A673 (cell line): Measurements from ENCODE around the gene CCL25. TPM values are rescaled to one million over a fixed set of nuclear protein-coding genes. Genes with fewer than 3 reads are reported as not detected.
"Not testable (repeated sequence)": the region's sequence is repeated elsewhere in the genome, so short reads cannot be mapped to it uniquely, and the experiment has no call there.

Experiments
- BruUV-seq: library from RNA; stranded (reverse); fragments of 400-500 nt; replicated peaks from 2 replicates; lab custom pipeline; 2021; lab: Mats Ljungman, UMichigan
- CTCF ChIA-PET: fragments of 300-600 bp; sonication (Branson Sonifier 250); formaldehyde crosslinking; loops from one replicate; lab custom pipeline; 2022; ENCODE audit warnings: antibody characterized with exemption; lab: Charles Lee
- POLR2A ChIA-PET: fragments of 300-600 bp; sonication (Branson Sonifier 250); formaldehyde crosslinking; loops from one replicate; lab custom pipeline; 2022; ENCODE audit warnings: antibody characterized with exemption; ENCODE audit not compliant: low non-redundant PET; lab: Charles Lee
- DNase-seq: peaks from one replicate; pipeline ENCODE4 v3.0.0-alpha.2; 2015; ENCODE audit warnings: low spot score
- H3K27ac ChIP-seq: fragments of 200-600 bp; sonication (generic); 2 replicates; pipeline ENCODE4 v1.5.1; 2016; ENCODE audit warnings: mixed run types, low read depth, mild to moderate bottlenecking, mixed read lengths, antibody characterized with exemption, low read length; ENCODE audit not compliant: poor library complexity, severe bottlenecking
- H3K27me3 ChIP-seq: fragments of 200-600 bp; sonication (generic); replicated peaks from 2 replicates; pipeline ENCODE4 v1.6.1; 2017; ENCODE audit warnings: mixed run types, low read depth, mild to moderate bottlenecking, mixed read lengths, antibody characterized with exemption, low read length; ENCODE audit not compliant: insufficient read depth, poor library complexity
- H3K36me3 ChIP-seq: fragments of 200-600 bp; sonication (generic); 2 replicates; pipeline ENCODE4 v1.6.1; 2016; ENCODE audit warnings: mixed run types, mild to moderate bottlenecking, mixed read lengths, antibody characterized with exemption, low read length; ENCODE audit not compliant: insufficient read depth, poor library complexity, severe bottlenecking
- H3K4me1 ChIP-seq: fragments of 200-600 bp; sonication (generic); 2 replicates; pipeline ENCODE4 v1.6.1; 2017; ENCODE audit warnings: mixed run types, mild to moderate bottlenecking, mixed read lengths, antibody characterized with exemption, low read length; ENCODE audit not compliant: insufficient read depth, poor library complexity, severe bottlenecking
- H3K4me3 ChIP-seq: fragments of 200-600 bp; sonication (generic); 2 replicates; pipeline ENCODE4 v1.5.1; 2016; ENCODE audit warnings: low read depth, mixed run types, mild to moderate bottlenecking, mixed read lengths, low read length; ENCODE audit not compliant: poor library complexity, severe bottlenecking
- H3K9me3 ChIP-seq: fragments of 200-600 bp; sonication (generic); 2 replicates; pipeline ENCODE4 v1.6.1; 2016; ENCODE audit warnings: mixed run types, low read depth, mild to moderate bottlenecking, mixed read lengths, antibody characterized with exemption, low read length; ENCODE audit not compliant: poor library complexity, severe bottlenecking
- CTCF ChIP-seq: fragments of 300-800, 200-600 bp; sonication (generic); conservative IDR thresholded peaks from 2 replicates; pipeline ENCODE4 v1.5.1; 2017; ENCODE audit warnings: low read depth, mild to moderate bottlenecking, antibody characterized with exemption, low read length, moderate library complexity, mixed read lengths
- EZH2 ChIP-seq: fragments of 200-600 bp; sonication (generic); IDR thresholded peaks from 2 replicates; pipeline ENCODE4 v1.6.1; 2017; ENCODE audit warnings: borderline replicate concordance, low read depth, mild to moderate bottlenecking, mixed read lengths, antibody characterized with exemption, low read length; ENCODE audit not compliant: poor library complexity, severe bottlenecking
- intact Hi-C: fragments of 100-400 bp; cut with micrococcal nuclease; formaldehyde crosslinking; loops from one replicate; pipeline ENCODE4 v1.10.0; 2022; ENCODE audit not compliant: unreplicated experiment
- total RNA-seq: library from RNA; stranded (reverse); gene quantifications from 2 replicates; pipeline ENCODE4 v1.2.3, GENCODE V29; 2021

CCL25 gene
- total RNA-seq, 1 experiment from 2014 or later: not detected

- POLR2A ChIA-PET: interaction anchor here (0.5 kb wide), 1 partner anchor 35 kb away, joined by 7 read pairs; no protein-coding TSS in a partner anchor
- no peak for DNase-seq
- Histone ChIP-seq H3K4me3 (no peak overlapping the region), H3K9me3 (peaks cover 14% of the 10 kb centered on the region), H3K27ac (no peak overlapping the region), H3K27me3 (no peaks in the 10 kb centered on the region), H3K4me1 (no peaks in the 10 kb centered on the region), H3K36me3 (no peaks in the 10 kb centered on the region)
- no TSS peak for BruUV-seq
- CTCF ChIA-PET: no interaction called here
- TF ChIP-seq CTCF (no peak), EZH2 (no peak)
- intact Hi-C loops: no loop called here
Measured at GRCh38 chr19:8097198-8097597, 44.6 kb downstream of the CCL25 start.

GRCh38 chr19:8097681-8098567, 45.4 kb downstream of the CCL25 start:
- H3K4me1 ChIP-seq: no peaks in the 10 kb centered on the region
- CTCF ChIA-PET: no interaction called here
- TF ChIP-seq EZH2: no peak
- no peak for TF ChIP-seq CTCF
- H3K4me3 ChIP-seq: no peak overlapping the region
- peaks cover 14% of the 10 kb centered on the region for H3K9me3 ChIP-seq
- intact Hi-C loops: no loop called here
- BruUV-seq: no TSS peak
- POLR2A ChIA-PET: no interaction called here
- no peaks in the 10 kb centered on the region for H3K27me3 ChIP-seq
- no peak for DNase-seq
- H3K27ac ChIP-seq: no peak overlapping the region
- no peaks in the 10 kb centered on the region for H3K36me3 ChIP-seq

DNA sequence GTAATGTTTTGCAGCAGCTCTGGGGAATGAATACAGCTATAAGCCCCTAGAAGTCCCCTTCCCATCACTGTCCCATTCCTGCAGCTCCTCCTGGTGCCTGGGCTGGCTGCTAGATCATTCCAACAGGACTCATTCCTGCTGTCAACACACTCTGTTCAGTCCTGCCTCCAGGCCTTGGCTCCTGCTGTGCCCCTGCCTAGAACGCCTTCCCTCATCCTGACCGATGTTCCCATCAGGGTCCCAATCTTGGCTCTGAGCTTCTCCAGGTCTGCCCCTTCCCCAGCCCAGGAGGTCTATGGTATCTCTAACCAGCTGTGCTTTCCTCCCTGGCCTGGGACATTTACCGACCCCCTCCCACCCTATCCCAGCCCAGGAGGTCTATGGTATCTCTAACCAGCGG, 48.8 kb downstream of the CCL25 start:
- no peak for DNase-seq
- ChIA-PET CTCF (interaction anchor here (0.5 kb wide), 1 partner anchor 659 kb away, joined by 7 read pairs; no protein-coding TSS in a partner anchor), POLR2A (no interaction called here)
- no peaks in the 10 kb centered on the region for H3K36me3 ChIP-seq
- H3K27me3 ChIP-seq: no peaks in the 10 kb centered on the region
- intact Hi-C loops: no loop called here
- H3K27ac ChIP-seq: no peak overlapping the region
- no TSS peak for BruUV-seq
- no peak overlapping the region for H3K4me3 ChIP-seq
- H3K4me1 ChIP-seq: no peaks in the 10 kb centered on the region
- peaks cover 1% of the 10 kb centered on the region for H3K9me3 ChIP-seq
- TF ChIP-seq EZH2 (no peak), CTCF (no peak)

DNA sequence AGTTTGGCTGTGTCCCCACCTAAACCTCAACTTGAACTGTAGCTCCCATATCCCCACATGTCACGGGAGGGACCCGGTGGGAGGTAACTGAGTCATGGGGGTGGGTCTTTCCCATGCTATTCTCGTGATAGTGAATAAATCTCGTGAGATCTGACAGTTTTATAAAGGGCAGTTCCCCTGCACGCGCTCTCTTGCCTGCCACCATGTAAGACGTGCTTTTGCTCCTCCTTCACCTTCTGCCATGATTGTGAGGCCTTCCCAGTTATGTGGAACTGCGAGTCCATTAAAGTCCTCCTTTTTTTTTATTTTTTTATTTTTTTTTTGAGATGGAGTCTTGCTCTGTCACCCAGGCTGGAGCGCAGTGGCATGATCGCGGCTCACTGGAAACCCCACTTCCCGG, 49.4 kb downstream of the CCL25 start:
- H3K9me3 ChIP-seq, H3K4me1 ChIP-seq, CTCF ChIA-PET, BruUV-seq, H3K36me3 ChIP-seq, H3K27ac ChIP-seq, H3K4me3 ChIP-seq, POLR2A ChIA-PET, DNase-seq, intact Hi-C loops, H3K27me3 ChIP-seq: not testable (repeated sequence)
